Measurements from ENCODE around the gene TRPV3. TPM values are rescaled to one million over a fixed set of nuclear protein-coding genes. Genes with fewer than 3 reads are reported as not detected.
"Not testable (repeated sequence)": the region's sequence is repeated elsewhere in the genome, so short reads cannot be mapped to it uniquely, and the experiment has no call there.

The TRPV3 gene
- total RNA-seq, 2 donors from 2014 or later, result 6.5 to 9.7 TPM

DNA sequence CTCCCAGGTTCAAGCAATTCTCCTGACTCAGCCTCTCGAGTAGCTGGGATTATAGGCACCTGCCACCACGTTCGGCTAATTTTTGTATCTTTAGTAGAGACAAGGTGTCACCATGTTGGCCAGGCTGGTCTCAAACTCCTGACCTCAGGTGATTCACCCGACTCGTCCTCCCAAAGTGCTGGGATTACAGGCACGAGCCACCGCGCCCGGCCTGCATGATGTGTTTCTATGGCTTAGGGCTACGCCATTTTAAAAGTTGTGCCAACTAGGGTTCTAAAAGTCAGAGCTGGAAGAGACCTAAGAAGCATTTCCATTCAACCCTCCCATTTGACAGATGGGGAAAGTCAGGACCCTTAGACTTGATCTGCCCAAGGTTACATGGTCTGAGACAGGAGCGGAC lies 43.4 kb downstream of the TRPV3 start:
- peaks cover 12 to 19% of the 10 kb centered on the region in 2 donors for H3K4me1 Mint-ChIP-seq (ENCODE audit: low read depth in 2 of 2)
- H3K4me3 Mint-ChIP-seq; H3K27ac Mint-ChIP-seq; ATAC-seq; H3K36me3 Mint-ChIP-seq; H3K9me3 Mint-ChIP-seq; DNase-seq (ENCODE audit: low spot score); H3K27me3 Mint-ChIP-seq: not testable (repeated sequence)

DNA sequence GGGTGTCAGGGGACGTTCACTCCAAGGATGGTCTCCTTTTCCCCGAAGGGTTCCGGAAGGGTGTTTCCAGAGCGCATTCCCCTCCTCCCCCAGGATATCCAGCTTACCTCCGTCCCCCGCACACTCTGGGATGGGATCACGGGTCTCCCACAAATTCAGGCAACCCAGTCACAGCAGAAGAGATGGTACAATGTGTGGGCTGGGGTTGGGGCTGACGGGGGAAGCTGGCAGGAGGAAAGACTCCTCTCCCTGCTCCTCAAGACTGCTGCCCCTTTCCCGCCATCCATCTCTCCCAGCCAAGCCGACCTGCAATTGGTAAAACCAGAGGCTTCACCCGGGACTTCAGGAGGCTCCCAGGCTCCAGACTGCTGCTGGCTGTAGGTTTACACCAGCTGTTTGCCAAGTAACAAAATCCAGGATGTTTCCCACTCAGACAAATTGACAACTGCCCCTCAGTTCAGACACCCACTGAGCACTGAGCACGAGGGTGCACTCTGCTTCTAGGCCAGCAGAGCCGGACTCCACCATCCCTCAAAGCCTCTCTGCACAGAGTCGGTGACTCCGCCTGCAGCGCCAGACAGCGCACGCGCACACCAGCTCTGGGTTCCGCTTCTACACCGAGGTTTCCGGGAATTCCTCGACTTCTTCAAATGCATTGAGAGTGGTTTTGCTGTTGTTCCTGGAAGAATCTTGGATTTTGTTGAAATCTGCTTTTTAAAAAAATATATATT lies 44.1 kb downstream of the TRPV3 start:
- ATAC-seq (no peak), DNase-seq (ENCODE audit: low spot score) (no peak)
- H3K27me3 Mint-ChIP-seq, result no peaks in the 10 kb centered on the region
- no peak overlapping the region for H3K27ac Mint-ChIP-seq
- H3K36me3 Mint-ChIP-seq, result peaks cover 7% of the 10 kb centered on the region
- no peak overlapping the region for H3K4me3 Mint-ChIP-seq
- peaks cover 12 to 19% of the 10 kb centered on the region in 2 donors for H3K4me1 Mint-ChIP-seq (ENCODE audit: low read depth in 2 of 2)
- no peaks in the 10 kb centered on the region for H3K9me3 Mint-ChIP-seq

DNA sequence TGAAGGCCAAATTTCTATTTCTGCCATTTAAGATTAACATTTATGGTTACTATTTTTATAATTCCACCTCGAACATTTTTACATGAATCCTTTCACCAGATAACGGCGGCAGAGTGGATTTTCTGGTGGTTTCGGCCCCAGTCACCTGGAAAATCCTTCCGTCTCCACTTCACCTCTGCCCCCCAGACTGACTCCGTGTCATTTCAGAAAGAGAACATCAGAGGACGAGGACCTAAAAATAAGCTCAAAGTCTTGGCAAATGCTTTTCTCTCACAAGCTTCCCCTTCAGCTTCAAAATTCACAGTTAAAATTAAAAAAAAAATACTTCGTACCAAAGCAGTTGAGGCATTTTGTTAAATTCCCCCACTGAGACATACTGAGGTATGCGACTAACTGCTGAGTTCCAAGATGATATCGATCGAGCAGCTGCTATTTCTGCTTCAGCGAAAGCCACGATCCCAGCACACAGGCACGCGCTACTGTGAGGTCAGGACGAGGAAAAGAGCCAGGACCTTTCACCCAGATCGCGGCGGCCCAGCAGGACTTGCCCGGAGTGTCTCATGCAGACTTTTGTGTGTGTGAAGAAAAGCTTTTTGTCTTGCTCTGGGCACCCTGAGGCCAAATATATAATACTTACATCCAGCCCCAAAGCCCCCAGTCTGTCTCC lies 45.0 kb downstream of the TRPV3 start:
- no peak overlapping the region for H3K4me3 Mint-ChIP-seq
- H3K36me3 Mint-ChIP-seq, result peaks cover 7% of the 10 kb centered on the region
- H3K4me1 Mint-ChIP-seq (ENCODE audit: low read depth in 2 of 2), result peaks cover 12 to 19% of the 10 kb centered on the region in 2 donors
- no peaks in the 10 kb centered on the region for H3K9me3 Mint-ChIP-seq
- H3K27ac Mint-ChIP-seq, result no peak overlapping the region
- no peaks in the 10 kb centered on the region for H3K27me3 Mint-ChIP-seq
- no peak for DNase-seq (ENCODE audit: low spot score)
- no peak for ATAC-seq

DNA sequence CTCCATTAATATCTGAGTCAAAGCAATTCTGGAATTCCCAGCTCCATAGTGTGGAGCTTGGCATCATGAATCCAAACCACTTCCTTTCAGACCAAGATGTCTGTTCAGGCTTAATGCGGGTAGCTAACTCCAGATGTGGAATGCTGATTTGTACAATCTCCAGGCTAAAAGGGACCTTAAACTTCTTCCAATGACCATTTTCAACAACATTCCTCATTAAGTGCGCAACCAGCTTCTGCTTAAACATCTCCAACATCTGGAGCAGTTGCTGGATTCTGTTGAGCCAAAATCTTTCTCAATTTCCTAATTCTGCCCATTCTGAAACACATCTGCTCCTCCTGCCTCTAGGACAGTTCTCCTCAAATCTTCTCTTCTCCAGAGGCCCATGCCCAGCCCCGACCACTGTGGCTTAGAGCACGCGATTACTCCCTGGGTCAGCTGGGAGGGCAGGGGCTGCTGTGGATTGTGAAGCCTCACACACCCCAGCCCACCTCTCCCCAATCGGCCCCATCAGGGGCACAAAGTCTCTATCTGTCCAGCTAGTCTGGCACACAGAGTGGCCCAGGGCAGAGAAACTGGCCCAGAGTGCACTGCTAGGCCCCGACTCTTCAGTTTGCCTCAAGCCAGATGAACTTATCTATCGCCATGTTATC lies 45.6 kb downstream of the TRPV3 start:
- Mint-ChIP-seq H3K9me3 (no peaks in the 10 kb centered on the region), H3K4me1 (ENCODE audit: low read depth in 2 of 2) (peaks cover 12 to 19% of the 10 kb centered on the region in 2 donors), H3K27me3 (no peaks in the 10 kb centered on the region), H3K27ac (no peak overlapping the region), H3K4me3 (no peak overlapping the region), H3K36me3 (peaks cover 7% of the 10 kb centered on the region)
- no peak for ATAC-seq
- DNase-seq (ENCODE audit: low spot score), result no peak

- H3K36me3 Mint-ChIP-seq, result peaks cover 7% of the 10 kb centered on the region
- ATAC-seq (no peak), DNase-seq (ENCODE audit: low spot score) (no peak)
- no peaks in the 10 kb centered on the region for H3K9me3 Mint-ChIP-seq
- H3K4me3 Mint-ChIP-seq, result no peak overlapping the region
- H3K4me1 Mint-ChIP-seq (ENCODE audit: low read depth in 2 of 2), result peaks cover 6 to 8% of the 10 kb centered on the region in 2 donors
- peaks cover 0 to under 1% of the 10 kb centered on the region in 2 donors for H3K27me3 Mint-ChIP-seq
- no peak overlapping the region for H3K27ac Mint-ChIP-seq
These were observed 47.5 kb downstream of the TRPV3 start for GRCh38 chr17:3510090-3510489.

GRCh38 chr17:3507869-3508268 lies 49.7 kb downstream of the TRPV3 start:
- no peak for ATAC-seq
- Mint-ChIP-seq H3K4me3 (no peak overlapping the region), H3K27ac (no peak overlapping the region), H3K27me3 (peaks cover 0 to 2% of the 10 kb centered on the region in 2 donors), H3K4me1 (ENCODE audit: low read depth in 2 of 2) (no peaks in the 10 kb centered on the region), H3K36me3 (peaks cover 7% of the 10 kb centered on the region), H3K9me3 (no peaks in the 10 kb centered on the region)
- no peak for DNase-seq (ENCODE audit: low spot score)

GRCh38 chr17:3507071-3507470 lies 50.5 kb downstream of the TRPV3 start:
- no peak for DNase-seq (ENCODE audit: low spot score)
- Mint-ChIP-seq H3K27me3 (peaks cover 0 to 2% of the 10 kb centered on the region in 2 donors), H3K9me3 (no peaks in the 10 kb centered on the region), H3K36me3 (peaks cover 7% of the 10 kb centered on the region), H3K27ac (no peak overlapping the region), H3K4me3 (no peak overlapping the region), H3K4me1 (ENCODE audit: low read depth in 2 of 2) (no peaks in the 10 kb centered on the region)
- ATAC-seq, result no peak

- H3K27me3 Mint-ChIP-seq, result peaks cover 2% of the 10 kb centered on the region in 2 donors
- H3K4me3 Mint-ChIP-seq, result no peak overlapping the region
- H3K27ac Mint-ChIP-seq, result peak overlapping the region in 1 of 2 donors; percentile 19
- no peaks in the 10 kb centered on the region for H3K9me3 Mint-ChIP-seq
- H3K4me1 Mint-ChIP-seq (ENCODE audit: low read depth in 2 of 2), result no peaks in the 10 kb centered on the region
- DNase-seq (ENCODE audit: low spot score) (no peak), ATAC-seq (no peak)
- no peaks in the 10 kb centered on the region for H3K36me3 Mint-ChIP-seq
These were observed 51.6 kb downstream of the TRPV3 start for GRCh38 chr17:3506054-3506453.

DNA sequence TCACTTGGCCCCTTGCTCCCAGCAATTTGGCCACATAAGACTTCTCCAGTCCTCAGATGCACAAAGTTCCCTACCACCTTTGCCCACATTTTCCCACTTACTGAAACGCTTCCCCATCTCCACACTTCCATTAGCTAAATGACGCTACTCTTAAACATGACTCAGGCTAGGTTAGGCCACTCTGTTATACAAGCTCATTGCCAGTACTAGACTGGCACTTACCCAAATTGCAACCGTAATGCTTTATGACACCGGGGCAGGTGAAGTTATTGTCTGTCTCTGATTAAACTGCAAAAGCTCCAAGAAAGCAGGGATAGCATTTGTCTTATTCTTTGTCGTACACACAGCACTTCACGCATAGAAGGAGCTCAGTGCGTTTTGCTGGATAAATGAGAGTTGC lies 52.6 kb downstream of the TRPV3 start:
- H3K36me3 Mint-ChIP-seq, result no peaks in the 10 kb centered on the region
- no peaks in the 10 kb centered on the region for H3K9me3 Mint-ChIP-seq
- no peak overlapping the region for H3K27ac Mint-ChIP-seq
- H3K4me1 Mint-ChIP-seq (ENCODE audit: low read depth in 2 of 2), result no peaks in the 10 kb centered on the region
- H3K4me3 Mint-ChIP-seq, result no peak overlapping the region
- ATAC-seq (no peak), DNase-seq (ENCODE audit: low spot score) (no peak)
- H3K27me3 Mint-ChIP-seq, result peaks cover 2 to 7% of the 10 kb centered on the region in 2 donors

DNA sequence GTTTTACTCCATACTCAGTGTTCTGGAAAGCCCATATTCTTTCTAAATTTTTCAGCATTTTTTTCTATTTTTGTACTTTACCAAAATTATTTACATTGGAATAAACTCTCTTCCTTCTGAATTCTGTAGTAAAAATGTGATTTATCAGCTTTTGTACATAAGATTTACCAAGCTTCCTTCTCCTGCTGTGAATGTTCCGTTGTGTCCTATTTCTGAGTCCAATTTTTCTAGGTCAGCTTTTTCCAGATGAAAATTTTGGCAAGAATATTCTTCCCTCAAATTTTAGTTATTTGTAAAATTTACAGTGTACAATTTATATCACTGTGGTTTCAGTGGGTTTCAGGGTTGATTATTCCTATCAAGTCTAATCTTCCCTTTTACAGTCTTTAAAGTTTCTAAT lies 54.3 kb downstream of the TRPV3 start:
- no peaks in the 10 kb centered on the region for H3K9me3 Mint-ChIP-seq
- H3K4me3 Mint-ChIP-seq, result no peak overlapping the region
- H3K4me1 Mint-ChIP-seq (ENCODE audit: low read depth in 2 of 2), result no peaks in the 10 kb centered on the region
- no peaks in the 10 kb centered on the region for H3K36me3 Mint-ChIP-seq
- ATAC-seq (no peak), DNase-seq (ENCODE audit: low spot score) (no peak)
- H3K27ac Mint-ChIP-seq, result no peak overlapping the region
- peaks cover 2 to 7% of the 10 kb centered on the region in 2 donors for H3K27me3 Mint-ChIP-seq

GRCh38 chr17:3502466-3502865 lies 55.1 kb downstream of the TRPV3 start:
- no peak overlapping the region for H3K27ac Mint-ChIP-seq
- H3K4me3 Mint-ChIP-seq, result no peak overlapping the region
- no peaks in the 10 kb centered on the region for H3K9me3 Mint-ChIP-seq
- DNase-seq (ENCODE audit: low spot score), result no peak
- H3K4me1 Mint-ChIP-seq (ENCODE audit: low read depth in 2 of 2), result no peaks in the 10 kb centered on the region
- H3K36me3 Mint-ChIP-seq, result no peaks in the 10 kb centered on the region
- ATAC-seq, result no peak
- H3K27me3 Mint-ChIP-seq, result peaks cover 2 to 7% of the 10 kb centered on the region in 2 donors

DNA sequence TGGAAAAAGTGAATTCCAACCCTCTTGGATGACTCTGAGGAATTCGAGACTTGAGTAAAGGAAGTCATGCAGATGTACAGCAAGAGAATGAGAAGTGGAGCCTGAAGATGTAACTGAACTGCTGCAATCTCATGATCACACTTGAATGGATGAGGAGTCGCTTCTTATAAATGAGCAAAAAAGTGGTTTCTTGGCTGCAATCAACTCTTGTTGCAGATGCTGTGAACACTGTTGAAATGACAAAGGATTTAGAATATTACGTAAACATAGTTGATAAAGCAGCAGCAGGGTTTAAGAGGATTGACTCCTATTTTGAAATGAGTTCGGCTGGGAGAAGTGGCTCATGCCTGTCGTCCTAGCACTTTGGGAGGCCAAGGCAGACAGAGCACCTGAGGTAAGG lies 56.3 kb downstream of the TRPV3 start:
- no peak for DNase-seq (ENCODE audit: low spot score)
- no peaks in the 10 kb centered on the region for H3K36me3 Mint-ChIP-seq
- no peak overlapping the region for H3K4me3 Mint-ChIP-seq
- ATAC-seq, result no peak
- H3K27me3 Mint-ChIP-seq, result peaks cover 2 to 9% of the 10 kb centered on the region in 2 donors
- no peaks in the 10 kb centered on the region for H3K9me3 Mint-ChIP-seq
- no peaks in the 10 kb centered on the region for H3K4me1 Mint-ChIP-seq (ENCODE audit: low read depth in 2 of 2)
- H3K27ac Mint-ChIP-seq, result no peak overlapping the region

DNA sequence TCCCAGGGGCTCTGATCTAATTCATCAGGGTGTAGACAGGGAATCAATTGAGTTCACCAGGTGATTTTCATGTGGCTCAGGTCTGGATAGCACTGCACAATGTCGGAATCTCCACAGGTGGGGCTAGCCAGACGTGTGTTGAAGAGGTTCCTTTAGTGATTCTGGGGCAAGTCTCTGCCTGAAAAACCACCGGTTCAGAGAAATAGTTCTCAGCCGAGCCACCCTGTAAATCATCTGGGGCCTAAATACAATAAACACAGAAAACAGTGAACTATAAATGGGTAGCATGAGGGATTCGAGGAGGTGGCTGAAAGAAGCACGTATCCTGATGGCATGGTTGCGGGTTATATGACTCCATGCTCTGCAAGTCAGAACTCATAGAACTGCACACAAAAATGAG lies 60.5 kb downstream of the TRPV3 start:
- no peaks in the 10 kb centered on the region for H3K9me3 Mint-ChIP-seq
- H3K27me3 Mint-ChIP-seq, result peaks cover 0 to 28% of the 10 kb centered on the region in 2 donors
- H3K4me3 Mint-ChIP-seq, result no peak overlapping the region
- no peak for DNase-seq (ENCODE audit: low spot score)
- H3K27ac Mint-ChIP-seq, result no peak overlapping the region
- H3K36me3 Mint-ChIP-seq, result no peaks in the 10 kb centered on the region
- no peaks in the 10 kb centered on the region for H3K4me1 Mint-ChIP-seq (ENCODE audit: low read depth in 2 of 2)
- no peak for ATAC-seq

GRCh38 chr17:3485481-3486068 lies 72.0 kb downstream of the TRPV3 start:
- DNase-seq (ENCODE audit: low spot score), result no peak
- Mint-ChIP-seq H3K9me3 (no peaks in the 10 kb centered on the region), H3K27ac (no peak overlapping the region), H3K4me3 (no peak overlapping the region), H3K27me3 (peaks cover 21 to 58% of the 10 kb centered on the region in 2 donors), H3K36me3 (no peaks in the 10 kb centered on the region), H3K4me1 (ENCODE audit: low read depth in 2 of 2) (no peaks in the 10 kb centered on the region)
- ATAC-seq, result no peak
